Measurements from ENCODE around the gene PRKACA.
"Not testable (repeated sequence)": the region's sequence is repeated elsewhere in the genome, so short reads cannot be mapped to it uniquely, and the experiment has no call there.

Gene PRKACA

DNA sequence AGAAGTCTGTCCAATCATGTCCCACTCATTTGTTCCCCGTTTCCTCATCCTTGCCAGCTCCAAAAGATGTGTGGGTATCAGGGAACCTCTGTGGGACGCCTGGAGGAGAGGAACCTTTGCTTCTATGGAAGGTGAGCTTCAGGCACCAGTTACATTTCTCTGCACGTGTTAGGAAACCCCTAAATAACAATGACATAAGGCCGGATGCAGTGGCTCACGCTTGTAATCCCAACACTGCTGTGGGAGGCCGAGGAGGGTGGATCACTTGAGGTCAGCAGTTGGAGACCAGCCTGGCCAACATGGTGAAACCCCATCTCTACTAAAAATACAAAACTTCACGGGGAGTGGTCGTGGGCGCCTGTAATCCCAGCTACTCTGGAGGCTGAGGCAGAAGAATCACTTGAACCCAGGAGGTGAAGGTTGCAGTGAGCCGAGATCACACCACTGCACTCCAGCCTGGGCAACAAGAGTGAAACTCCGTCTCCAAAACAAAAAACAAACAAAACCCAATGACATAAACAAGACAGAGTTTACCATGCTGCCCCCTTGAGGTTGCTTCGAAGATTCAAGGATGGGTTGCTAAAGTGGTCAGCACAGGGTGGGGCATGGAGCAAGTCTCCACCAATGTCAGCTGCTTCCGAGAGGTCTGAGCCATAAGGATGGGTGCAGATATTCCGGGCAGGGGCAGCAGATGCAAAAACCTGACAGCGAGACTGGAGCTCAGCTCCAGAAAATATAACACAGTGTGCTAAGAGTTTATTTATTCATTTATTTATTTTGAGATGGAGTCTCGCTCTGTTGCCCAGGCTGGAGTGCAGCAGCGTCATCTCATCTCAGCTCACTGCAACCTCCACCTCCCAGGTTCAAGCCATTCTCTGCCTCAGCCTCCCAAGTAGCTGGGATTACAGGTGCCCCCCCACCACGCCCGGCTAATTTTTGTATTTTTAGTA, 74.6 kb downstream of the PRKACA start:
- not testable (repeated sequence) for DNase-seq
